K562 (cell line): ENCODE results near the gene DHRS12. TPM values are rescaled to one million over a fixed set of nuclear protein-coding genes. Genes with fewer than 3 reads are reported as not detected.

Source experiments
- E2F3 ChIP-seq: fragments of 250-450 bp; sonication (Bioruptor Pico); IDR thresholded peaks from 2 replicates; pipeline ENCODE4 v1.4.0; 2020; ENCODE audit warnings: mild to moderate bottlenecking
- GMEB1 ChIP-seq: fragments of 250-450 bp; sonication (Bioruptor Pico); IDR thresholded peaks from 2 replicates; pipeline ENCODE4 v1.4.0; 2020; ENCODE audit warnings: mild to moderate bottlenecking
- MAZ ChIP-seq, 2 experiments: fragments of 450-650 bp in 1 of 2; sonication (generic) in 1 of 2; formaldehyde crosslinking; IDR thresholded peaks in 1 of 2; conservative IDR thresholded peaks in 1 of 2; 2 replicates each; pipeline versions ENCODE4 v1.4.0 to v1.5.0; 2020; ENCODE audit warnings: mild to moderate bottlenecking in 1 of 2, missing genetic modification reagents in 1 of 2
- MTA3 ChIP-seq: fragments of 450-650 bp; formaldehyde crosslinking; IDR thresholded peaks from 2 replicates; pipeline ENCODE4 v1.6.1; 2017; ENCODE audit warnings: mild to moderate bottlenecking, borderline replicate concordance
- NR3C1 ChIP-seq: sonication (generic); formaldehyde crosslinking; IDR thresholded peaks from 2 replicates; pipeline ENCODE4 v1.8.1; 2022; ENCODE audit warnings: missing genetic modification reagents
- RREB1 ChIP-seq: fragments of 250-450 bp; sonication (Bioruptor Pico); IDR thresholded peaks from 2 replicates; pipeline ENCODE4 v1.4.0; 2020
- SPI1 ChIP-seq: IDR thresholded peaks from 2 replicates; pipeline ENCODE4 v1.6.1; 2011; ENCODE audit warnings: low read depth, low read length, control low read depth, borderline replicate concordance
- TCF7 ChIP-seq: sonication (generic); IDR thresholded peaks from 2 replicates; pipeline ENCODE4 v1.6.1; 2016; ENCODE audit warnings: antibody characterized with exemption, borderline replicate concordance
- TEAD2 ChIP-seq: fragments of 450-650 bp; IDR thresholded peaks from 2 replicates; pipeline ENCODE4 v1.6.1; 2016; ENCODE audit warnings: missing genetic modification characterization, control low read depth, missing compliant biosample characterization
- ZNF407 ChIP-seq: fragments of 450-650 bp; IDR thresholded peaks from 2 replicates; pipeline ENCODE4 v1.6.1; 2016; ENCODE audit warnings: low read depth
- ZNF586 ChIP-seq: fragments of 450-650 bp; formaldehyde crosslinking; conservative IDR thresholded peaks from 2 replicates; pipeline ENCODE4 v1.4.0; 2020; ENCODE audit warnings: mild to moderate bottlenecking, moderate library complexity
- ZNF79 ChIP-seq: fragments of 250-450 bp; sonication (Bioruptor Pico); IDR thresholded peaks from 2 replicates; pipeline ENCODE4 v1.4.0; 2020; ENCODE audit warnings: low read depth, mild to moderate bottlenecking, moderate library complexity
- polyA plus RNA-seq, 8 experiments: library from polyadenylated mRNA; depleted of rRNA in 4 of 8; stranded (reverse) in 5 of 8; unstranded in 3 of 8; fragments of >200 nt; fragmentation: Nextera tagmentation in 2 of 8; fragmentation: Illumina TruSeq in 1 of 8; extraction: Ambion mirVana in 2 of 8; extraction: Trizol in 1 of 8; gene quantifications; 2 replicates each; pipeline versions ENCODE4 v1.2.1 to v1.2.3, GENCODE V29; 2011 to 2014; ENCODE audit warnings: inconsistent platforms in 1 of 8, missing spikeins in 1 of 8
- total RNA-seq, 7 experiments: library from RNA; depleted of rRNA in 6 of 7; stranded (reverse); fragments of >200 nt in 6 of 7; fragmentation: Illumina TruSeq in 2 of 7; extraction: Trizol in 2 of 7; gene quantifications; 2 replicates each; pipeline versions ENCODE4 v1.2.1 to v1.2.3, GENCODE V29; 2011 to 2021; ENCODE audit warnings: low replicate concordance in 1 of 7

Gene DHRS12
- total and polyA plus RNA-seq, 9 of the 15 experiments (the other 6 are each of a cell fraction or from before 2014, with no cell fraction given) = 0.62 to 2.7 (median 0.98) TPM

GRCh38 chr13:51844862-51845573 lies 41.1 kb upstream of the DHRS12 start, which contains the start of gene TMEM272 (continued):
- no peak for TF ChIP-seq RREB1 (CRISPR knock-in tag)
- TF ChIP-seq ZNF79 (CRISPR knock-in tag) = no peak
- 0 out of 4 replicates have a peak, but pooled peaks of 1 of the 2 experiments have one; percentile 18 for TF ChIP-seq MAZ (CRISPR knock-in tag; conservative IDR thresholded peaks at IDR 0.05 in 1 of 2, IDR thresholded peaks at IDR 0.05 in 1 of 2)
- no peak for TF ChIP-seq GMEB1 (CRISPR knock-in tag)
- no peak for TF ChIP-seq SPI1
- no peak for TF ChIP-seq ZNF407
- TF ChIP-seq MTA3 = no peak
- no peak for TF ChIP-seq ZNF586
- 0 out of 2 replicates have a peak, but pooled peaks have one; percentile 30 for TF ChIP-seq E2F3 (CRISPR knock-in tag)
- no peak for TF ChIP-seq TEAD2 (tag)
- TF ChIP-seq NR3C1 (CRISPR knock-in tag) = no peak
- TF ChIP-seq TCF7 = no peak
